ENCODE results near the gene NETO1. TPM values are rescaled to one million over a fixed set of nuclear protein-coding genes. Genes with fewer than 3 reads are reported as not detected.
A peak's percentile ranks its signal among the peaks of the same experiment; 100 is the strongest.

NETO1 gene
- total RNA-seq, 1 experiment from 2014 or later: 12.9 TPM

DNA sequence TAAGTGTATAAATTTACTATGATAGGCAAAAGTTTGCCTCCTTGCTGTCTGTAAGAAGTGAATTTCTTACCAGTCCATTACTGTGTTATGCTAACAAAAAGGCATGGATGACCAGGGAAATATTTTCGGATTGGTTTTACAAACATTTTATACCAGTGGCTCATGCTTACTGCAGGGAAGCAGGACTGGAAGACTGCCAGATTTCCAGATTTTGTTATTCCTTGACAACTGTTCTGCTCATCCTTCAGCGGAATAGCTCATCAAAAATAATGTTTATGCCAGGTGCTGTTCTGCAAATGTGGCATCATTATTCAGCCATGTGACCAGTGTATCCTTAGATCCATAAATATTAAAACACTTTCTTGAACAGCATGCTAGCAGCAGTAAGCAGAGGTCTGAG lies 40.4 kb upstream of the NETO1 start:
- Histone ChIP-seq H3K36me3 (ENCODE audit: low read depth, low read length) (no peaks in the 10 kb centered on the region), H3F3A (ENCODE audit: low read length, unreplicated experiment) (no peaks in the 10 kb centered on the region), H3K4me3 (ENCODE audit: low read length) (no peak overlapping the region), H3K9me2 (replicated peaks; ENCODE audit: low read length) (no peaks in the 10 kb centered on the region), H3K79me2 (ENCODE audit: low read length) (no peaks in the 10 kb centered on the region), H3K4me1 (ENCODE audit: insufficient read depth, low read length) (peaks cover 14% of the 10 kb centered on the region; the same call in 1 of the 2 replicates), H2AFZ (ENCODE audit: low read length) (no peak overlapping the region), H3K27ac (ENCODE audit: low read length) (no peak overlapping the region), H3K9me3 (ENCODE audit: low read length) (no peaks in the 10 kb centered on the region), H3K9ac (ENCODE audit: low read length) (no peak overlapping the region), H3K27me3 (ENCODE audit: low read length) (no peaks in the 10 kb centered on the region), H3K4me2 (ENCODE audit: low read length) (no peak overlapping the region), H4K20me1 (ENCODE audit: low read length) (no peaks in the 10 kb centered on the region)
- intact Hi-C loops (cut with micrococcal nuclease): no loop called here
- BruUV-seq (replicated peaks): no TSS peak
- TF ChIP-seq EZH2 (IDR thresholded peaks at IDR 0.05; ENCODE audit: low read length, unreplicated experiment): no peak
- TF ChIP-seq, protein P1, sequence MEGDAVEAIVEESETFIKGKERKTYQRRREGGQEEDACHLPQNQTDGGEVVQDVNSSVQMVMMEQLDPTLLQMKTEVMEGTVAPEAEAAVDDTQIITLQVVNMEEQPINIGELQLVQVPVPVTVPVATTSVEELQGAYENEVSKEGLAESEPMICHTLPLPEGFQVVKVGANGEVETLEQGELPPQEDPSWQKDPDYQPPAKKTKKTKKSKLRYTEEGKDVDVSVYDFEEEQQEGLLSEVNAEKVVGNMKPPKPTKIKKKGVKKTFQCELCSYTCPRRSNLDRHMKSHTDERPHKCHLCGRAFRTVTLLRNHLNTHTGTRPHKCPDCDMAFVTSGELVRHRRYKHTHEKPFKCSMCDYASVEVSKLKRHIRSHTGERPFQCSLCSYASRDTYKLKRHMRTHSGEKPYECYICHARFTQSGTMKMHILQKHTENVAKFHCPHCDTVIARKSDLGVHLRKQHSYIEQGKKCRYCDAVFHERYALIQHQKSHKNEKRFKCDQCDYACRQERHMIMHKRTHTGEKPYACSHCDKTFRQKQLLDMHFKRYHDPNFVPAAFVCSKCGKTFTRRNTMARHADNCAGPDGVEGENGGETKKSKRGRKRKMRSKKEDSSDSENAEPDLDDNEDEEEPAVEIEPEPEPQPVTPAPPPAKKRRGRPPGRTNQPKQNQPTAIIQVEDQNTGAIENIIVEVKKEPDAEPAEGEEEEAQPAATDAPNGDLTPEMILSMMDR (conservative IDR thresholded peaks at IDR 0.05; ENCODE audit: low read depth, low read length): no peak
- TF ChIP-seq EZH2phosphoT487 (IDR thresholded peaks at IDR 0.05; ENCODE audit: borderline replicate concordance, low read length): no peak
- ChIA-PET CTCF (no interaction called here), POLR2A (ENCODE audit: unreplicated experiment) (no interaction called here)
- DNase-seq (peak; percentile 21), ATAC-seq (no peak)

DNA sequence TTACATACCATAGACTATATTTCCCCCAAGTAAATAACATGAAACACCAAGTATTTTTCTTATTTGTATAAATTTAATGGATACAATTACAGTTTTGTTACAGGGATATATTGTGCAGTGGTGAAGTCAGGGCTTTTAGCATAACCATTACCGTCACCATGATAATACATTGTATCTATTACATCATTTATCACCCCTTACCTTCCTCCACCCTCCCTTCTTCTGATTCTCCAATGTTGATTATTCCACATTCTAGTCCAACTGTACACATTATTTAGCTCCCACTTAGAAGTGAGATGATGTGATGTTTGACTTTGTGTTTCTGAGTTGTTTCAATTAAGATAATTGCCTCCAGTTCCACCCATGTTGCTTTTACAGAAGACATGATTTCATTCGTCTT lies 35.2 kb upstream of the NETO1 start:
- ChIA-PET CTCF (no interaction called here), POLR2A (ENCODE audit: unreplicated experiment) (no interaction called here)
- Histone ChIP-seq H3K36me3 (ENCODE audit: low read depth, low read length) (no peaks in the 10 kb centered on the region), H3K79me2 (ENCODE audit: low read length) (no peaks in the 10 kb centered on the region), H3K4me3 (ENCODE audit: low read length) (no peak overlapping the region), H3K9ac (ENCODE audit: low read length) (no peak overlapping the region), H2AFZ (ENCODE audit: low read length) (no peak overlapping the region), H3K9me3 (ENCODE audit: low read length) (no peaks in the 10 kb centered on the region), H3F3A (ENCODE audit: low read length, unreplicated experiment) (no peaks in the 10 kb centered on the region), H3K27me3 (ENCODE audit: low read length) (no peaks in the 10 kb centered on the region), H3K4me2 (ENCODE audit: low read length) (no peak overlapping the region), H4K20me1 (ENCODE audit: low read length) (no peaks in the 10 kb centered on the region), H3K4me1 (ENCODE audit: insufficient read depth, low read length) (0 out of 2 replicates have a peak, but pooled peaks cover 6% of the 10 kb centered on the region), H3K9me2 (replicated peaks; ENCODE audit: low read length) (no peaks in the 10 kb centered on the region), H3K27ac (ENCODE audit: low read length) (no peak overlapping the region)
- TF ChIP-seq, protein P1 (conservative IDR thresholded peaks at IDR 0.05; ENCODE audit: low read depth, low read length): no peak
- TF ChIP-seq EZH2 (IDR thresholded peaks at IDR 0.05; ENCODE audit: low read length, unreplicated experiment) (no peak), EZH2phosphoT487 (IDR thresholded peaks at IDR 0.05; ENCODE audit: borderline replicate concordance, low read length) (no peak)
- no peak for DNase-seq
- BruUV-seq (replicated peaks): no TSS peak
- intact Hi-C loops (cut with micrococcal nuclease): no loop called here
- ATAC-seq: no peak

DNA sequence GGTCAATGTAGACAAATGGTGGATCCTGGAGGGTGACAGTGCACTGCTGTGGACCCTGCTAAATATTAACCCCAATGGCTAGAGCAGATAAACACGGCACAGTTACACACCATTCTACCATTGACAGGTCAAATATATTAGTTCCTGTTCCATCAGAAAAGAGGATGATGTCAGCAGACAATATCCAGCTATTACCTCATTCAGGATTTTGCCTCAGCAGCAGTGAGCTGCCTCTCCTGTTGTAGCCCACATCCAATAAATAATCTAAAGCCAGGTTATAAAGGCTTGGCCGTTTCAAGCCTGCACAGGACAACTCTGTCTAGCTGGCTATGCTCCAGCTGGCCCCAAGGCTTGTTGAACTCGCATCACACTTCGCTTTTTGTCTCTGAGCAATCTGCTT lies 31.6 kb upstream of the NETO1 start:
- ATAC-seq: no peak
- no peaks in the 10 kb centered on the region for H3K79me2 ChIP-seq (ENCODE audit: low read length)
- CTCF ChIA-PET: no interaction called here
- H2AFZ ChIP-seq (ENCODE audit: low read length): no peak overlapping the region
- no peak overlapping the region for H3K4me3 ChIP-seq (ENCODE audit: low read length)
- H3K4me1 ChIP-seq (ENCODE audit: insufficient read depth, low read length): 0 out of 2 replicates have a peak, but pooled peaks cover 6% of the 10 kb centered on the region
- BruUV-seq (replicated peaks): no TSS peak
- no peak overlapping the region for H3K27ac ChIP-seq (ENCODE audit: low read length)
- TF ChIP-seq EZH2 (IDR thresholded peaks at IDR 0.05; ENCODE audit: low read length, unreplicated experiment) (no peak), EZH2phosphoT487 (IDR thresholded peaks at IDR 0.05; ENCODE audit: borderline replicate concordance, low read length) (no peak)
- TF ChIP-seq, protein P1 (conservative IDR thresholded peaks at IDR 0.05; ENCODE audit: low read depth, low read length): no peak
- DNase-seq: no peak
- no peaks in the 10 kb centered on the region for H3K9me3 ChIP-seq (ENCODE audit: low read length)
- no peaks in the 10 kb centered on the region for H3K36me3 ChIP-seq (ENCODE audit: low read depth, low read length)
- intact Hi-C loops (cut with micrococcal nuclease): no loop called here
- no peak overlapping the region for H3K9ac ChIP-seq (ENCODE audit: low read length)
- H3K9me2 ChIP-seq (replicated peaks; ENCODE audit: low read length): no peaks in the 10 kb centered on the region
- H3K27me3 ChIP-seq (ENCODE audit: low read length): no peaks in the 10 kb centered on the region
- no peaks in the 10 kb centered on the region for H3F3A ChIP-seq (ENCODE audit: low read length, unreplicated experiment)
- POLR2A ChIA-PET (ENCODE audit: unreplicated experiment): no interaction called here
- no peaks in the 10 kb centered on the region for H4K20me1 ChIP-seq (ENCODE audit: low read length)
- no peak overlapping the region for H3K4me2 ChIP-seq (ENCODE audit: low read length)

Data from PC-3 (cell line).